ENCODE data around the gene RNF144B.
"Not testable (repeated sequence)": the region's sequence is repeated elsewhere in the genome, so short reads cannot be mapped to it uniquely, and the experiment has no call there.

Gene RNF144B

GRCh38 chr6:18380158-18380836 is 6.9 kb upstream of the RNF144B start:
- no peak for DNase-seq

- no peak for DNase-seq
Observed at GRCh38 chr6:18380851-18381250, 6.3 kb upstream of the RNF144B start.

- no peak for DNase-seq
Observed at GRCh38 chr6:18383441-18383840, 3.7 kb upstream of the RNF144B start.

GRCh38 chr6:18384621-18385020 is 2.5 kb upstream of the RNF144B start:
- DNase-seq: no peak

- DNase-seq: no peak
Observed at GRCh38 chr6:18386298-18386976, 713 bp upstream of the RNF144B start.

GRCh38 chr6:18388271-18388670 is 1.1 kb downstream of the RNF144B start:
- DNase-seq: no peak

GRCh38 chr6:18388942-18389341 is 1.8 kb downstream of the RNF144B start:
- no peak for DNase-seq

- no peak for DNase-seq
Observed at GRCh38 chr6:18389479-18389878, 2.3 kb downstream of the RNF144B start.

- DNase-seq: no peak
Observed at GRCh38 chr6:18390476-18390875, 3.3 kb downstream of the RNF144B start.

- DNase-seq: no peak
Observed at GRCh38 chr6:18391023-18391422, 3.9 kb downstream of the RNF144B start.

- no peak for DNase-seq
Observed at GRCh38 chr6:18392346-18392877, 5.3 kb downstream of the RNF144B start.

GRCh38 chr6:18393698-18394097 is 6.5 kb downstream of the RNF144B start:
- no peak for DNase-seq

GRCh38 chr6:18395177-18395855 is 8.2 kb downstream of the RNF144B start:
- DNase-seq: no peak

GRCh38 chr6:18395856-18396197 is 8.7 kb downstream of the RNF144B start:
- no peak for DNase-seq

GRCh38 chr6:18397701-18398100 is 10.6 kb downstream of the RNF144B start:
- no peak for DNase-seq

- not testable (repeated sequence) for DNase-seq
Observed at GRCh38 chr6:18398225-18398624, 11.1 kb downstream of the RNF144B start.

- DNase-seq: no peak
Observed at GRCh38 chr6:18400831-18401446, 13.8 kb downstream of the RNF144B start.

- not testable (repeated sequence) for DNase-seq
Observed at GRCh38 chr6:18404965-18405364, 17.8 kb downstream of the RNF144B start.

- DNase-seq: no peak
Observed at GRCh38 chr6:18405477-18406293, 18.5 kb downstream of the RNF144B start.

GRCh38 chr6:18406955-18407749 is 20.0 kb downstream of the RNF144B start:
- no peak for DNase-seq

- not testable (repeated sequence) for DNase-seq
Observed at GRCh38 chr6:18409602-18410001, 22.5 kb downstream of the RNF144B start.

GRCh38 chr6:18410412-18410811 is 23.3 kb downstream of the RNF144B start:
- no peak for DNase-seq
